GM12878 (cell line): ENCODE results near the gene LSM10. TPM values are rescaled to one million over a fixed set of nuclear protein-coding genes. Genes with fewer than 3 reads are reported as not detected.

Experiments
- CEBPZ ChIP-seq: fragments of 150-350 bp; IDR thresholded peaks from 2 replicates; pipeline ENCODE4 v1.6.1; 2016; ENCODE audit warnings: low read depth, low read length
- CHD4 ChIP-seq: fragments of 200-600 bp; sonication (generic); IDR thresholded peaks from 2 replicates; pipeline ENCODE4 v1.6.1; 2016; ENCODE audit warnings: mild to moderate bottlenecking
- CUX1 ChIP-seq: IDR thresholded peaks from 2 replicates; pipeline ENCODE4 v1.6.1; 2012; ENCODE audit warnings: improper control_type of control experiment, low read depth, low read length; ENCODE audit not compliant: insufficient replicate concordance
- DPF2 ChIP-seq: fragments of 450-650 bp; IDR thresholded peaks from 2 replicates; pipeline ENCODE4 v1.6.1; 2017; ENCODE audit warnings: mild to moderate bottlenecking
- ETV6 ChIP-seq, 2 experiments: fragments of 450-650 bp in 1 of 2; IDR thresholded peaks in 1 of 2; conservative IDR thresholded peaks in 1 of 2; 2 replicates each; pipeline ENCODE4 v1.6.1; 2014; ENCODE audit warnings: antibody characterized with exemption in 1 of 2, borderline replicate concordance in 1 of 2, low read depth in 1 of 2, mild to moderate bottlenecking in 1 of 2, moderate library complexity in 1 of 2
- HDAC6 ChIP-seq: fragments of 200-600 bp; sonication (generic); IDR thresholded peaks from one replicate; pipeline ENCODE4 v1.8.0; 2017; ENCODE audit warnings: antibody characterized with exemption; ENCODE audit not compliant: unreplicated experiment
- IKZF2 ChIP-seq, 2 experiments: fragments of 450-650 bp; IDR thresholded peaks; 2 replicates each; pipeline ENCODE4 v1.6.1; 2017; ENCODE audit warnings: mild to moderate bottlenecking in 2 of 2, moderate library complexity in 2 of 2
- MLLT1 ChIP-seq: fragments of 450-650 bp; IDR thresholded peaks from 2 replicates; pipeline ENCODE4 v1.6.1; 2016; ENCODE audit warnings: mild to moderate bottlenecking
- PBX3 ChIP-seq: IDR thresholded peaks from 2 replicates; pipeline ENCODE4 v1.6.1; 2011; ENCODE audit warnings: mild to moderate bottlenecking, low read depth, low read length, moderate library complexity; ENCODE audit not compliant: insufficient replicate concordance
- PML ChIP-seq: IDR thresholded peaks from 2 replicates; pipeline ENCODE4 v1.6.1; 2012; ENCODE audit warnings: low read length, inconsistent platforms
- RCOR1 ChIP-seq: conservative IDR thresholded peaks from 2 replicates; pipeline ENCODE4 v1.6.1; 2012; ENCODE audit warnings: low read depth, low read length, improper control_type of control experiment
- SIN3A ChIP-seq: IDR thresholded peaks from 2 replicates; pipeline ENCODE4 v1.6.1; 2012; ENCODE audit warnings: low read depth, low read length, improper control_type of control experiment
- SIX5 ChIP-seq: IDR thresholded peaks from 2 replicates; pipeline ENCODE4 v1.6.1; 2011; ENCODE audit warnings: mild to moderate bottlenecking, low read depth, low read length, moderate library complexity; ENCODE audit not compliant: severe bottlenecking
- SMAD5 ChIP-seq: IDR thresholded peaks from 2 replicates; pipeline ENCODE4 v1.6.1; 2016; ENCODE audit warnings: antibody characterized with exemption, low read depth
- USF1 ChIP-seq: IDR thresholded peaks from 2 replicates; pipeline ENCODE4 v1.6.1; 2011; ENCODE audit warnings: borderline replicate concordance, low read depth, mild to moderate bottlenecking, moderate library complexity, mixed read lengths, low read length; ENCODE audit not compliant: insufficient read depth; ENCODE audit errors: extremely low read length
- polyA plus RNA-seq, 11 experiments: library from polyadenylated mRNA; depleted of rRNA in 4 of 11; unstranded in 6 of 11; stranded (reverse) in 5 of 11; fragments of >200 nt; fragmentation: Nextera tagmentation in 4 of 11; fragmentation: Illumina TruSeq in 1 of 11; extraction: Ambion mirVana in 4 of 11; extraction: Trizol in 1 of 11; gene quantifications; 1 replicate in 1 of 11; 2 replicates in 10 of 11; pipeline versions ENCODE4 v1.2.1 to v1.2.3, GENCODE V29; 2011 to 2016; ENCODE audit warnings: inconsistent platforms in 2 of 11, missing spikeins in 2 of 11, low read depth in 1 of 11
- total RNA-seq, 4 experiments: library from RNA; depleted of rRNA in 3 of 4; stranded (reverse); fragments of >200 nt in 3 of 4; fragmentation: Illumina TruSeq in 1 of 4; extraction: Trizol in 1 of 4; gene quantifications; 2 replicates each; pipeline versions ENCODE4 v1.2.1 to v1.2.3, GENCODE V29; 2013 to 2021

Gene LSM10
- total and polyA plus RNA-seq, 10 of the 15 experiments (the other 5 are each of a cell fraction or from before 2014, with no cell fraction given): 13.1 to 103 (median 57.5) TPM

GRCh38 chr1:36386265-36387140 lies 11.2 kb downstream of the LSM10 start (continued):
- TF ChIP-seq DPF2 (peak; percentile 74), MLLT1 (peak; percentile 44; the same call in 1 of the 2 replicates), CEBPZ (no peak), PML (peak; percentile 75), USF1 (no peak), SIN3A (peak; percentile 85), SIX5 (no peak), CHD4 (no peak), PBX3 (no peak), SMAD5 (no peak; the same call in 1 of the 2 replicates), IKZF2 (IDR thresholded peaks at IDR 0.05) (peak; percentile 58 to 73; a peak in 2 of 4 replicates), HDAC6 (peak; percentile 67), RCOR1 (0 out of 2 replicates have a peak, but pooled peaks have one; percentile 36), CUX1 (no peak), ETV6 (conservative IDR thresholded peaks at IDR 0.05 in 1 of 2, IDR thresholded peaks at IDR 0.05 in 1 of 2; ENCODE audit: borderline replicate concordance in 1 of 2, low read depth in 1 of 2) (no peak; a peak in 1 of 4 replicates)
